Type B pancreatic cell (in vitro differentiated cells): ENCODE measurements around the gene WTIP. TPM values are rescaled to one million over a fixed set of nuclear protein-coding genes. Genes with fewer than 3 reads are reported as not detected.
A peak's percentile ranks its signal among the peaks of the same experiment; 100 is the strongest.

ENCODE experiments used
- DNase-seq: peaks from one replicate; pipeline ENCODE4 v3.0.0; 2021; ENCODE audit warnings: mixed read lengths; ENCODE audit not compliant: unreplicated experiment; ENCODE audit errors: extremely low spot score
- H3K27ac Mint-ChIP-seq: 2 replicates; pipeline ENCODE4 v1.8.0; 2021; ENCODE audit warnings: mild to moderate bottlenecking, mixed read lengths
- H3K27me3 Mint-ChIP-seq: 2 replicates; pipeline ENCODE4 v1.8.0; 2021; ENCODE audit warnings: mixed read lengths
- H3K36me3 Mint-ChIP-seq: 2 replicates; pipeline ENCODE4 v1.8.0; 2021; ENCODE audit warnings: mixed read lengths
- H3K4me1 Mint-ChIP-seq: one replicate; pipeline ENCODE4 v1.8.0; 2021; ENCODE audit warnings: mixed read lengths; ENCODE audit not compliant: unreplicated experiment
- H3K4me3 Mint-ChIP-seq: 2 replicates; pipeline ENCODE4 v1.8.0; 2021; ENCODE audit warnings: mild to moderate bottlenecking, mixed read lengths
- H3K9me3 Mint-ChIP-seq: 2 replicates; pipeline ENCODE4 v1.8.0; 2021; ENCODE audit warnings: mixed read lengths
- long read RNA-seq: library from polyadenylated mRNA; unstranded; transcript quantifications from one replicate; pipeline ENCODE4 v2.0.0, GENCODE V29; 2020
- total RNA-seq: library from RNA; stranded (reverse); gene quantifications from 2 replicates; pipeline ENCODE4 v1.2.1, GENCODE V29; 2021; ENCODE audit warnings: low replicate concordance
- TF ChIP-seq, protein P1 (sequence below): fragments of 200-600 bp; sonication (generic); conservative IDR thresholded peaks from 2 replicates; pipeline ENCODE4 v1.5.0; 2021; ENCODE audit warnings: antibody characterized with exemption, mild to moderate bottlenecking

WTIP gene
- total RNA-seq = 23.9 and 29.3 TPM in 2 replicates
- long read RNA-seq, partial matches to known transcripts = 0 of 1 reads
- long read RNA-seq, other reads (novel, unspliced or antisense) = 1 of 1 reads

DNA sequence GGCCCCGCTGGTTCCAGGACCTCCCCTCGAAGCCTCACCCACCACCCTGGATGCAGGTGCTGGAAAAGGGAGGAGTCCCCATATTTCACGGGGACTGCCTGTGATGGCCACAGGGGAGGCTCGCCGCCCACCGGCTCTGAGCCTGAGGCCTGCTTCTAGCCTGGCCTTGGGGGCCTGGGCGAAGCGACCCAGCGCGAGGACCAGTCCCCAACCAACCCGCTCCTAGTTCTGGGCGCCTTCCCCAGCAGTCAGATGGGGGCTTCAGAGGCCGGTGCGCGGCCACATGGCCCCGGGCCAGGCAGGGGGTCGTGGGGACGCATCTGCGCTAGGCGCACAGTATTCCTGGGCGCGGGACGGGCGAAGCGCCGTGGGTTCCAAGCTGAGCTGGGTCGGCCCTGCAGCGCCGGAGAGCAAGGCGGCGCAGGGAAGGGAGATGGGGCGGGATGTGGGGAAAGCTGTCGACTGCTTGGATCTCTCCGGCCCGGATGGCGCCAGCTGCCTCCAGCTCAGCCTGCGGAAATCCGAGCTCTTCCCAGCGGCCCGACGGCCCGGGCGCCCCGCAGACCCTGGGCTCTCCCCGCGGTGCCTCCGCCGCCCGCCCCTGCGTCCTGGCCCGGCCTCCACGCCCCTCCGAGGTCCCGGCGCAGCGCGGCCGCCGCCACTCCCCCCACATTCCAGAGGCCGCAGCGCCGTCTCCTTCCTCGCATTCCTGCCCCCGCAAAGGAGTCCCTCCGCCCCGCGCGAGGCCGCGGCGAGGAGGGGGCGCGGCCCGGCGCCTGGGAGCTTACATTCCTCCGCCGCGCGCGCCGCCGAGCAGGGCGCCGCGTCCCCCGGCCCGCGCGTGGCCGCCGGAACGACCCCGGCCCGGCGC lies at the start of gene WTIP:
Gene WTIP, plus strand, starts transcription at position 788 of the 871 bp plus-strand sequence. CDS start 217 bp downstream, outside the sequence.
- Mint-ChIP-seq H3K36me3 (no peaks in the 10 kb centered on the region), H3K4me3 (peak within 1 kb of the TSS; percentile 84), H3K27me3 (no peaks in the 10 kb centered on the region), H3K9me3 (no peaks in the 10 kb centered on the region), H3K27ac (peak within 1 kb of the TSS; percentile 42), H3K4me1 (peaks cover 12% of the 10 kb centered on the region)
- peak; percentile 91 for DNase-seq
- TF ChIP-seq, protein P1, sequence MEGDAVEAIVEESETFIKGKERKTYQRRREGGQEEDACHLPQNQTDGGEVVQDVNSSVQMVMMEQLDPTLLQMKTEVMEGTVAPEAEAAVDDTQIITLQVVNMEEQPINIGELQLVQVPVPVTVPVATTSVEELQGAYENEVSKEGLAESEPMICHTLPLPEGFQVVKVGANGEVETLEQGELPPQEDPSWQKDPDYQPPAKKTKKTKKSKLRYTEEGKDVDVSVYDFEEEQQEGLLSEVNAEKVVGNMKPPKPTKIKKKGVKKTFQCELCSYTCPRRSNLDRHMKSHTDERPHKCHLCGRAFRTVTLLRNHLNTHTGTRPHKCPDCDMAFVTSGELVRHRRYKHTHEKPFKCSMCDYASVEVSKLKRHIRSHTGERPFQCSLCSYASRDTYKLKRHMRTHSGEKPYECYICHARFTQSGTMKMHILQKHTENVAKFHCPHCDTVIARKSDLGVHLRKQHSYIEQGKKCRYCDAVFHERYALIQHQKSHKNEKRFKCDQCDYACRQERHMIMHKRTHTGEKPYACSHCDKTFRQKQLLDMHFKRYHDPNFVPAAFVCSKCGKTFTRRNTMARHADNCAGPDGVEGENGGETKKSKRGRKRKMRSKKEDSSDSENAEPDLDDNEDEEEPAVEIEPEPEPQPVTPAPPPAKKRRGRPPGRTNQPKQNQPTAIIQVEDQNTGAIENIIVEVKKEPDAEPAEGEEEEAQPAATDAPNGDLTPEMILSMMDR = no peak

DNA sequence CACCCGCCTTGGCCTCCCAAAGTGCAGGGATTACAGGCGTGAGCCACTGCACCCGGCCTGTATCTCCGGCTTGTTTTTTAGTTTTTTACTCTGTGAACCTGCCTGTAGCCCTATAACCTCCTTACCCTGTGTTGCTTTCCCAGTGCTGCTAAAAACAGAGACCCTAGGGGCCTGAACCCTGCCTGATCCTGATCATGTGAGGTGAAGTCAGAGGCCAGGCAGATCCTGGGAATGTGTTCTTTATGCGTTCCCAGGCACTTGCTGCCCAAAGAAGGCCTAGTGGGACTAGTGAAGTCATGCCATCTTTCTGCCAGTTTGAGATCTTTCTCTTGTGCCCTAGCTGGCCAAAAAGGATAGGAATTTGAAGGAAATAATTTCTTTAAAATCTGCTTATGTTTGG lies 48.8 kb upstream of the WTIP start:
- no peaks in the 10 kb centered on the region for H3K9me3 Mint-ChIP-seq
- no peak overlapping the region for H3K27ac Mint-ChIP-seq
- TF ChIP-seq, protein P1 = no peak
- H3K27me3 Mint-ChIP-seq = no peaks in the 10 kb centered on the region
- H3K4me1 Mint-ChIP-seq = peaks cover 13% of the 10 kb centered on the region
- no peak for DNase-seq
- no peak overlapping the region for H3K4me3 Mint-ChIP-seq
- peaks cover 18% of the 10 kb centered on the region for H3K36me3 Mint-ChIP-seq

DNA sequence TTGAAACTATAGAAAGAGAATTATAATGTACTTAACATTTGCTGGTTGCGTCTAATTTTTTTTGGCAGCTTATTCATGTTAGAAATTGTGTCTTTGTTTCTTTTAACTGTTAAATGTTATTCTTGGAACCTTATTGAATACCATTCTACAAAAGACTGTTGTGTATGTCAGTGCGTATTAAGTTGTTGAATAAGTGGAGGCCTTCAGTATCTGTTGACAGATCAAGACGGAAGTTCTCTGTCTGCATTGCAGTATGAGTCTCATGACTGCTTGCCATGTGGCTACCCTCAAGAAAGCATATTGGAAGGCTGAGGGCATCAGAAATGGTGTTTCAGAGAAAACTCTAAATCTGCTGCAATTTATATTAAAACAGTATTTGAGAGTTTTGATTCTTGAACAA lies 44.8 kb upstream of the WTIP start:
- Mint-ChIP-seq H3K27ac (no peak overlapping the region), H3K9me3 (no peaks in the 10 kb centered on the region), H3K27me3 (no peaks in the 10 kb centered on the region), H3K4me3 (no peak overlapping the region), H3K4me1 (no peaks in the 10 kb centered on the region), H3K36me3 (peaks cover 34% of the 10 kb centered on the region)
- no peak for DNase-seq
- TF ChIP-seq, protein P1 = no peak

DNA sequence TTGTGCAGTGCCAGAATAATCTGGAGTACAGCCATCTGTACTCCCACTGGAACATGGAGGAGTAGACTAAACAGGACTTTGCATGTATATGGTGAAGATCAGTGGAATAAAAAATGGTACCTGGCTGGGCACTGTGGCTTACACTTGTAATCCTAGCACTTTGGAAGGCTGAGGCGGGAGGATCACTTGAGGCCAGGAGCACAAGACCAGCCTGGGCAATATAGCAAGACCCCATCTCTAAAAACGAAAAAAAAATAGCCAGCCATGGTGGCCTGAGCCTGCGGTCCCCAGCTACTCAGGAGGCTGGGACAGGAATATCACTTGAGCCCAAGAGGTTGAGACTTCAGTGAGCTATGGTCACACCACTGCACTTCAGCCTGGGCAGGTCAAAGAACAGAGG lies 33.4 kb upstream of the WTIP start:
- no peak overlapping the region for H3K4me3 Mint-ChIP-seq
- H3K27ac Mint-ChIP-seq = no peak overlapping the region
- H3K9me3 Mint-ChIP-seq = no peaks in the 10 kb centered on the region
- no peaks in the 10 kb centered on the region for H3K27me3 Mint-ChIP-seq
- TF ChIP-seq, protein P1 = no peak
- DNase-seq = no peak
- H3K36me3 Mint-ChIP-seq = peaks cover 51% of the 10 kb centered on the region
- no peaks in the 10 kb centered on the region for H3K4me1 Mint-ChIP-seq

DNA sequence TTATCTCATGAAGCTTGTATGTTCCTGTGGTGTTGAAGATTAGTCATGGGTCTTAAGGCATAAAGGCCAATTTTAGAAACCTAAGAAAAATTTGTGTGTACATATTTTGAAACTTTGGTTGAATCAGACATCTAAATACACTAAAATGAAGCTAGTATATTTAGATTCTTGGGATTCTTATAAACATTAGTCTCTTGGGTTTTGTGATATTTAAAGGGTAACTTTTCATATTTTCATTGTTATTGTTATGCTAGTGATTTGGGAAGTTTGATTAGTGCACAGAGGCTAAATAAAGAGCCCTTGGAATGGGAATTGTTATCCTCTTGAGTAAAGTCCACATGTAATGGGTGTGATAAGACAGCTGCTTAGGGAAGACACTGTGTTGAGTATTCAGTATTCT lies 28.8 kb upstream of the WTIP start:
- TF ChIP-seq, protein P1 = no peak
- no peak overlapping the region for H3K27ac Mint-ChIP-seq
- H3K4me3 Mint-ChIP-seq = no peak overlapping the region
- no peak for DNase-seq
- no peaks in the 10 kb centered on the region for H3K4me1 Mint-ChIP-seq
- no peaks in the 10 kb centered on the region for H3K27me3 Mint-ChIP-seq
- peaks cover 35% of the 10 kb centered on the region for H3K36me3 Mint-ChIP-seq
- H3K9me3 Mint-ChIP-seq = no peaks in the 10 kb centered on the region
